GOT3 (cell line): Measurements from ENCODE around the gene TMOD3.
"Not testable (repeated sequence)": the region's sequence is repeated elsewhere in the genome, so short reads cannot be mapped to it uniquely, and the experiment has no call there.

ENCODE experiments used
- DNase-seq: peaks from one replicate; lab custom pipeline; 2025; ENCODE audit warnings: mixed read lengths; lab: John Stamatoyannopoulos, UW

Gene TMOD3

GRCh38 chr15:51864408-51865056 lies 35.1 kb downstream of the TMOD3 start:
- DNase-seq = no peak

- no peak for DNase-seq
These were observed 35.9 kb downstream of the TMOD3 start for GRCh38 chr15:51865317-51865716.

GRCh38 chr15:51866161-51866560 lies 36.7 kb downstream of the TMOD3 start:
- no peak for DNase-seq

- no peak for DNase-seq
These were observed 37.3 kb downstream of the TMOD3 start for GRCh38 chr15:51866751-51867150.

GRCh38 chr15:51869060-51869421 lies 39.6 kb downstream of the TMOD3 start:
- no peak for DNase-seq

GRCh38 chr15:51870774-51871173 lies 41.3 kb downstream of the TMOD3 start:
- DNase-seq = no peak

- DNase-seq = no peak
These were observed 45.5 kb downstream of the TMOD3 start for GRCh38 chr15:51874751-51875644.

- no peak for DNase-seq
These were observed 46.7 kb downstream of the TMOD3 start for GRCh38 chr15:51876169-51876568.

GRCh38 chr15:51878446-51879386 lies 49.3 kb downstream of the TMOD3 start:
- DNase-seq = no peak

GRCh38 chr15:51879555-51879954 lies 50.1 kb downstream of the TMOD3 start:
- no peak for DNase-seq

- DNase-seq = no peak
These were observed 53.9 kb downstream of the TMOD3 start for GRCh38 chr15:51883271-51883837.

GRCh38 chr15:51884041-51884440 lies 54.6 kb downstream of the TMOD3 start:
- DNase-seq = no peak

- DNase-seq = no peak
These were observed 55.2 kb downstream of the TMOD3 start for GRCh38 chr15:51884517-51885236.

GRCh38 chr15:51885758-51886157 lies 56.3 kb downstream of the TMOD3 start:
- not testable (repeated sequence) for DNase-seq

GRCh38 chr15:51887887-51888592 lies 58.6 kb downstream of the TMOD3 start:
- no peak for DNase-seq

- DNase-seq = no peak
These were observed 59.2 kb downstream of the TMOD3 start for GRCh38 chr15:51888593-51889195.

- DNase-seq = no peak
These were observed 60.0 kb downstream of the TMOD3 start for GRCh38 chr15:51889486-51889885.

- DNase-seq = no peak
These were observed 75.0 kb downstream of the TMOD3 start for GRCh38 chr15:51904421-51904820.

- no peak for DNase-seq
These were observed 75.5 kb downstream of the TMOD3 start for GRCh38 chr15:51904931-51905330.
